HG03139 (cell line): Measurements from ENCODE around the gene LRP8.
"Not testable (repeated sequence)": the region's sequence is repeated elsewhere in the genome, so short reads cannot be mapped to it uniquely, and the experiment has no call there.

Experiments used
- ATAC-seq: cut with Tn5 transposase; IDR thresholded peaks from one replicate; pipeline ENCODE4 v1.9.1; 2021; ENCODE audit not compliant: unreplicated experiment

LRP8 gene

GRCh38 chr1:53285969-53286760, 41.7 kb downstream of the LRP8 start:
- ATAC-seq: no peak

GRCh38 chr1:53285546-53285945, 42.3 kb downstream of the LRP8 start:
- no peak for ATAC-seq

GRCh38 chr1:53284224-53285020, 43.4 kb downstream of the LRP8 start:
- ATAC-seq: no peak

- not testable (repeated sequence) for ATAC-seq
Measured at GRCh38 chr1:53283156-53283555, 44.7 kb downstream of the LRP8 start.

GRCh38 chr1:53281133-53281532, 46.7 kb downstream of the LRP8 start:
- no peak for ATAC-seq

- no peak for ATAC-seq
Measured at GRCh38 chr1:53280496-53280895, 47.4 kb downstream of the LRP8 start.

GRCh38 chr1:53279296-53280200, 48.3 kb downstream of the LRP8 start:
- no peak for ATAC-seq

GRCh38 chr1:53278298-53278725, 49.6 kb downstream of the LRP8 start:
- ATAC-seq: no peak

- no peak for ATAC-seq
Measured at GRCh38 chr1:53277326-53277725, 50.5 kb downstream of the LRP8 start.

- no peak for ATAC-seq
Measured at GRCh38 chr1:53276902-53277281, 51.0 kb downstream of the LRP8 start.

GRCh38 chr1:53276153-53276901, 51.5 kb downstream of the LRP8 start:
- ATAC-seq: no peak

GRCh38 chr1:53275566-53275965, 52.3 kb downstream of the LRP8 start:
- no peak for ATAC-seq

- ATAC-seq: no peak
Measured at GRCh38 chr1:53274541-53275185, 53.2 kb downstream of the LRP8 start.

GRCh38 chr1:53274026-53274425, 53.8 kb downstream of the LRP8 start:
- ATAC-seq: no peak

GRCh38 chr1:53273526-53273925, 54.3 kb downstream of the LRP8 start:
- ATAC-seq: no peak

- ATAC-seq: no peak
Measured at GRCh38 chr1:53272349-53272748, 55.5 kb downstream of the LRP8 start.

GRCh38 chr1:53271446-53272090, 56.3 kb downstream of the LRP8 start:
- no peak for ATAC-seq

- no peak for ATAC-seq
Measured at GRCh38 chr1:53270873-53271272, 57.0 kb downstream of the LRP8 start.

GRCh38 chr1:53270107-53270506, 57.8 kb downstream of the LRP8 start:
- ATAC-seq: no peak

- no peak for ATAC-seq
Measured at GRCh38 chr1:53267761-53268160, 60.1 kb downstream of the LRP8 start.
